Activated CD4-positive, alpha-beta memory T cell treated with anti-CD3 and anti-CD28 coated beads for 36 hours (primary cell): ENCODE measurements around the gene DSTYK. TPM values are rescaled to one million over a fixed set of nuclear protein-coding genes. Genes with fewer than 3 reads are reported as not detected.
A peak's percentile ranks its signal among the peaks of the same experiment; 100 is the strongest.
"Not testable (repeated sequence)": the region's sequence is repeated elsewhere in the genome, so short reads cannot be mapped to it uniquely, and the experiment has no call there.

Experiments
- CTCF ChIA-PET: fragments of 350-600 bp; sonication (Branson Sonifier 250); formaldehyde crosslinking; loops from one replicate; lab custom pipeline; 2021; ENCODE audit warnings: antibody characterized with exemption, inconsistent platforms; lab: Charles Lee
- POLR2A ChIA-PET: fragments of 350-600 bp; sonication (Branson Sonifier 250); formaldehyde crosslinking; loops from one replicate; lab custom pipeline; 2021; ENCODE audit warnings: antibody characterized with exemption; lab: Charles Lee
- DNase-seq: peaks from one replicate; pipeline ENCODE4 v3.0.0-alpha.2; 2020
- H3K27ac Mint-ChIP-seq: one replicate; pipeline ENCODE4 v1.8.0; 2021; ENCODE audit warnings: mixed read lengths
- H3K27me3 Mint-ChIP-seq: one replicate; pipeline ENCODE4 v1.8.0; 2021; ENCODE audit warnings: mixed read lengths
- H3K36me3 Mint-ChIP-seq: one replicate; pipeline ENCODE4 v1.8.0; 2021; ENCODE audit warnings: mixed read lengths
- H3K4me1 Mint-ChIP-seq: one replicate; pipeline ENCODE4 v1.8.0; 2021; ENCODE audit warnings: low read depth, mixed read lengths
- H3K4me3 Mint-ChIP-seq: one replicate; pipeline ENCODE4 v1.8.0; 2021; ENCODE audit warnings: mild to moderate bottlenecking, mixed read lengths
- H3K9me3 Mint-ChIP-seq: one replicate; pipeline ENCODE4 v1.8.0; 2021; ENCODE audit warnings: mixed read lengths
- intact Hi-C: fragments of 100-400 bp; cut with micrococcal nuclease; formaldehyde crosslinking; loops from one replicate; pipeline ENCODE4 v1.15.1; 2023
- total RNA-seq, 2 experiments: library from RNA; stranded (reverse); gene quantifications; one replicate each; pipeline ENCODE4 v1.2.3, GENCODE V29; 2021

DSTYK gene
- total RNA-seq, 2 experiments from 2014 or later, result 9.0 to 9.8 TPM

GRCh38 chr1:205190845-205191577, 20.5 kb downstream of the DSTYK start:
- H3K4me1 Mint-ChIP-seq, result peaks cover 53% of the 10 kb centered on the region

GRCh38 chr1:205189131-205189530, 22.4 kb downstream of the DSTYK start:
- CTCF ChIA-PET, result interaction anchor here (0.6 to 1.7 kb wide), 4 partner anchors 9 to 128 kb away, joined by 3 to 5 read pairs (median 4); no protein-coding TSS in a partner anchor
- DNase-seq, result no peak
- Mint-ChIP-seq H3K4me1 (peaks cover 61% of the 10 kb centered on the region), H3K4me3 (no peak overlapping the region), H3K36me3 (peaks cover 18% of the 10 kb centered on the region), H3K27me3 (no peaks in the 10 kb centered on the region), H3K27ac (no peak overlapping the region), H3K9me3 (peaks cover 2% of the 10 kb centered on the region)
- POLR2A ChIA-PET, result no interaction called here
- intact Hi-C loops, result no loop called here

More at GRCh38 chr1:205190845-205191577, 20.5 kb downstream of the DSTYK start:
- Mint-ChIP-seq H3K9me3 (peaks cover 3% of the 10 kb centered on the region), H3K27ac (no peak overlapping the region), H3K4me3 (no peak overlapping the region), H3K27me3 (no peaks in the 10 kb centered on the region), H3K36me3 (peaks cover 18% of the 10 kb centered on the region)
- no peak for DNase-seq
- ChIA-PET POLR2A (interaction anchor here (0.8 kb wide), 1 partner anchor 18 kb away, joined by 3 read pairs; no protein-coding TSS in a partner anchor), CTCF (interaction anchor here (1.2 to 1.3 kb wide), 2 partner anchors 49 to 65 kb away, joined by 4 read pairs; no protein-coding TSS in a partner anchor)
- intact Hi-C loops, result no loop called here

- H3K4me3 Mint-ChIP-seq, result no peak overlapping the region
- H3K9me3 Mint-ChIP-seq, result no peaks in the 10 kb centered on the region
- peaks cover 61% of the 10 kb centered on the region for H3K4me1 Mint-ChIP-seq
- peaks cover 17% of the 10 kb centered on the region for H3K36me3 Mint-ChIP-seq
- POLR2A ChIA-PET, result no interaction called here
- H3K27ac Mint-ChIP-seq, result no peak overlapping the region
- H3K27me3 Mint-ChIP-seq, result no peaks in the 10 kb centered on the region
- intact Hi-C loops, result no loop called here
- DNase-seq, result no peak
- CTCF ChIA-PET, result interaction anchor here (1.0 to 1.7 kb wide), 4 partner anchors 11 to 127 kb away, joined by 3 to 5 read pairs (median 4); no protein-coding TSS in a partner anchor
Measured at GRCh38 chr1:205188596-205188995, 22.9 kb downstream of the DSTYK start.

GRCh38 chr1:205188098-205188497, 23.4 kb downstream of the DSTYK start:
- no peaks in the 10 kb centered on the region for H3K9me3 Mint-ChIP-seq
- H3K4me1 Mint-ChIP-seq, result peaks cover 63% of the 10 kb centered on the region
- POLR2A ChIA-PET, result no interaction called here
- H3K27ac Mint-ChIP-seq, result no peak overlapping the region
- peaks cover 16% of the 10 kb centered on the region for H3K36me3 Mint-ChIP-seq
- DNase-seq, result no peak
- CTCF ChIA-PET, result interaction anchor here (1.0 to 1.7 kb wide), 3 partner anchors 11 to 69 kb away, joined by 3 to 5 read pairs (median 4); no protein-coding TSS in a partner anchor
- H3K4me3 Mint-ChIP-seq, result no peak overlapping the region
- intact Hi-C loops, result no loop called here
- H3K27me3 Mint-ChIP-seq, result no peaks in the 10 kb centered on the region

GRCh38 chr1:205187420-205187819, 24.1 kb downstream of the DSTYK start:
- no peaks in the 10 kb centered on the region for H3K9me3 Mint-ChIP-seq
- H3K4me3 Mint-ChIP-seq, result no peak overlapping the region
- intact Hi-C loops, result loop anchor here (2.0 kb wide), 1 partner anchor 17 kb away; no protein-coding TSS in a partner anchor
- ChIA-PET POLR2A (no interaction called here), CTCF (interaction anchor here (1.0 to 1.7 kb wide), 2 partner anchors 12 to 70 kb away, joined by 3 to 4 read pairs; no protein-coding TSS in a partner anchor)
- no peak overlapping the region for H3K27ac Mint-ChIP-seq
- peaks cover 59% of the 10 kb centered on the region for H3K4me1 Mint-ChIP-seq
- H3K27me3 Mint-ChIP-seq, result no peaks in the 10 kb centered on the region
- H3K36me3 Mint-ChIP-seq, result peaks cover 20% of the 10 kb centered on the region
- DNase-seq, result no peak

- peaks cover 54% of the 10 kb centered on the region for H3K4me1 Mint-ChIP-seq
- H3K27ac Mint-ChIP-seq, result peak overlapping the region; percentile 38
- no peak overlapping the region for H3K4me3 Mint-ChIP-seq
- no peaks in the 10 kb centered on the region for H3K27me3 Mint-ChIP-seq
- ChIA-PET POLR2A (interaction anchor here (0.8 to 1.6 kb wide), 6 partner anchors 12 to 59 kb away, joined by 3 to 9 read pairs (median 3); no protein-coding TSS in a partner anchor), CTCF (interaction anchor here (1.4 to 2.0 kb wide), 3 partner anchors 12 to 43 kb away, joined by 4 to 11 read pairs (median 5); no protein-coding TSS in a partner anchor)
- H3K9me3 Mint-ChIP-seq, result no peaks in the 10 kb centered on the region
- H3K36me3 Mint-ChIP-seq, result peaks cover 20% of the 10 kb centered on the region
- intact Hi-C loops, result loop anchor here (1.0 to 2.0 kb wide), 2 partner anchors 13 to 19 kb away; no protein-coding TSS in a partner anchor
- DNase-seq, result no peak
Measured at GRCh38 chr1:205186191-205186590, 25.3 kb downstream of the DSTYK start.

- Mint-ChIP-seq H3K36me3 (peaks cover 24% of the 10 kb centered on the region), H3K9me3 (no peaks in the 10 kb centered on the region), H3K27me3 (no peaks in the 10 kb centered on the region), H3K27ac (peak overlapping the region; percentile 49), H3K4me3 (no peak overlapping the region), H3K4me1 (peaks cover 47% of the 10 kb centered on the region)
- ChIA-PET CTCF (no interaction called here), POLR2A (no interaction called here)
- no peak for DNase-seq
- intact Hi-C loops, result no loop called here
Measured at GRCh38 chr1:205183676-205184335, 27.7 kb downstream of the DSTYK start.

GRCh38 chr1:205182930-205183329, 28.6 kb downstream of the DSTYK start:
- intact Hi-C loops, result no loop called here
- POLR2A ChIA-PET, result no interaction called here
- Mint-ChIP-seq H3K27ac (no peak overlapping the region), H3K36me3 (peaks cover 24% of the 10 kb centered on the region), H3K4me1 (peaks cover 45% of the 10 kb centered on the region), H3K9me3 (no peaks in the 10 kb centered on the region), H3K4me3 (no peak overlapping the region), H3K27me3 (no peaks in the 10 kb centered on the region)
- CTCF ChIA-PET, result no interaction called here
- DNase-seq, result no peak

GRCh38 chr1:205180331-205180730, 31.2 kb downstream of the DSTYK start:
- H3K9me3 Mint-ChIP-seq, DNase-seq, H3K27ac Mint-ChIP-seq, intact Hi-C loops, H3K4me3 Mint-ChIP-seq, H3K27me3 Mint-ChIP-seq: not testable (repeated sequence)
- H3K4me1 Mint-ChIP-seq, result peaks cover 29% of the 10 kb centered on the region
- ChIA-PET CTCF (interaction anchor here (1.1 kb wide), 1 partner anchor 76 kb away, joined by 3 read pairs; no protein-coding TSS in a partner anchor), POLR2A (interaction anchor here (0.6 kb wide), 1 partner anchor 16 kb away, joined by 3 read pairs; no protein-coding TSS in a partner anchor)
- peaks cover 15% of the 10 kb centered on the region for H3K36me3 Mint-ChIP-seq

- H3K9me3 Mint-ChIP-seq, result no peaks in the 10 kb centered on the region
- no peaks in the 10 kb centered on the region for H3K27me3 Mint-ChIP-seq
- DNase-seq, result no peak
- intact Hi-C loops, result no loop called here
- H3K4me3 Mint-ChIP-seq, result no peak overlapping the region
- POLR2A ChIA-PET, result no interaction called here
- H3K36me3 Mint-ChIP-seq, result peaks cover 16% of the 10 kb centered on the region
- H3K4me1 Mint-ChIP-seq, result peaks cover 29% of the 10 kb centered on the region
- no peak overlapping the region for H3K27ac Mint-ChIP-seq
- CTCF ChIA-PET, result interaction anchor here (1.1 kb wide), 1 partner anchor 76 kb away, joined by 3 read pairs; no protein-coding TSS in a partner anchor
Measured at GRCh38 chr1:205179842-205180241, 31.7 kb downstream of the DSTYK start.

- POLR2A ChIA-PET, result interaction anchor here (0.9 to 1.5 kb wide), 3 partner anchors 13 to 27 kb away, joined by 3 read pairs; no protein-coding TSS in a partner anchor
- CTCF ChIA-PET, result interaction anchor here (2.3 to 2.9 kb wide), 3 partner anchors 27 to 83 kb away, joined by 7 to 12 read pairs (median 9); no protein-coding TSS in a partner anchor
Measured at GRCh38 chr1:205172729-205173366, 38.7 kb downstream of the DSTYK start.

More at GRCh38 chr1:205172729-205173366, 38.7 kb downstream of the DSTYK start:
- peak; percentile 31 for DNase-seq
- H3K4me1 Mint-ChIP-seq, result peaks cover 24% of the 10 kb centered on the region
- H3K27ac Mint-ChIP-seq, result peak overlapping the region; percentile 64
- no peaks in the 10 kb centered on the region for H3K27me3 Mint-ChIP-seq
- H3K4me3 Mint-ChIP-seq, result no peak overlapping the region
- intact Hi-C loops, result loop anchor here (1.0 to 5.0 kb wide), 3 partner anchors 26 to 51 kb away; partner anchors contain the start of genes DSTYK and RBBP5
- peaks cover 17% of the 10 kb centered on the region for H3K36me3 Mint-ChIP-seq
- H3K9me3 Mint-ChIP-seq, result no peaks in the 10 kb centered on the region
